GM21576 (cell line): ENCODE data around the gene EYA2.
"Not testable (repeated sequence)": the region's sequence is repeated elsewhere in the genome, so short reads cannot be mapped to it uniquely, and the experiment has no call there.

ENCODE experiments used
- ATAC-seq: cut with Tn5 transposase; IDR thresholded peaks from one replicate; pipeline ENCODE4 v1.9.1; 2021; ENCODE audit warnings: mild to moderate bottlenecking, moderate library complexity; ENCODE audit not compliant: unreplicated experiment

Gene EYA2

GRCh38 chr20:46951840-46952497, 57.3 kb downstream of the EYA2 start:
- ATAC-seq: no peak

DNA sequence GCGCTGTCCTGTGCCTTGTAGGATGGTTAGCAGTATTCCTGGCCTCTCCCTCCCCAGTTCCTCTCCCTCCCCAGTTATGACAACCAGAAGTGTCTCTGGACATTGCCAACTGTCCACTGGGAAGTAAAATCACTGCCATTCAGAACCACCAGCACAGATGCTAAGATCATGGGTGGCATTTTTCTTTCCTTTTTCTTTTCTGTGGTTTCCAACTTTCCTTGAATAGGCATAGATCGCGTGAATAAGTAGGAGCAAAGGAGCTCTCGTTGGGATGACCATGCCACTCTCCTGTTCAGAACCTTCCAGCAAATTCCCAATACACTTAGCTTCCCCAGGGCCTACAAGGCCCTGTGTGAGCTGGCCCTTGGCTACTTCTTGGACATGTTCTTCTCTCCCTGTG, 59.0 kb downstream of the EYA2 start:
- no peak for ATAC-seq

DNA sequence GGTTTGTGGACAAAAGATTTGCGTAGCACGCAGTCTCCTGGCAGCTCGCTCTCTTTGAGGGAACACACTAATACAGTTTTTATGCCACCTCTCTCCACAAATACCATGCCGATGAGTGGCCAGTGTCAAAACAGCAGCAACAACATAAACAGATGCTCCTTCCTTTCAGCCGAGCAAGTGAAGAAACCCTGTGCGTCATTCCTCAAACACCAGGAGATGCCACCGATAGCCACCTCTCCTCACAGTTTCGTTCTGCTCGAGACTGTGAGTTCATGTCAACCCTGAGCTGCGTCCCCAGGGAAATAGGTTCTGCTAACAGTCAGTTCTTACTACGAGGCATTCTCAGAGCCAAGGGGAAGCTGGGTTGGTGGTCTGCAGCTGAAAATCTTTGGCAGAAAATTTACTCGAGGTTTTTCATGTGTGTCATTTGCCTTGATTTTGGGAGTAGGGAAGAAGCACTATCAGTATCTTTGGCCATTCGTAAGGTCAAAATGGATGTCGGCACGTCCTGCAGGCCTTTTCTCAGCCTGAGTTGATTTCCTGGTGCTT, 59.9 kb downstream of the EYA2 start:
- no peak for ATAC-seq

- no peak for ATAC-seq
Observed at GRCh38 chr20:46955601-46956556, 61.2 kb downstream of the EYA2 start.

GRCh38 chr20:46959081-46959692, 64.5 kb downstream of the EYA2 start:
- ATAC-seq: no peak

DNA sequence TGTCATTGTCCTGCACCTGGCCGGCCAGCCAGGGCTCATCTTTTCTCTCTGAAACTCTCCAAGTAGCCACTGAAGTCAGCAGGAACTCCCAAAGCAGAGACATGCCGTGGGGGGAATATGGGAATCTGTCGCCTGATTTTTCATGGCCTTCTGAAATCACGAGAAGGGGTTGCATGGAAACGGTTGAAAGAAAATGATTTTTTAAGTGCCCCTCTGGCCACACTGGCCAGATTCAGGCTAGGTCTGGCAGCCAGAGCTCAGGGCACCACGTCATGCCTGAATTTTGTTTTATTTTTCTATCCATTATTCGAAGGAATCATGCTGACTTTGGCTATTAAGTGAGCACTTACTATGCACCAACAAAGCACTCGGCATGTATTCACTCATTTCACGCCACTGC, 65.2 kb downstream of the EYA2 start:
- no peak for ATAC-seq

- ATAC-seq: no peak
Observed at GRCh38 chr20:46960536-46960935, 65.9 kb downstream of the EYA2 start.

DNA sequence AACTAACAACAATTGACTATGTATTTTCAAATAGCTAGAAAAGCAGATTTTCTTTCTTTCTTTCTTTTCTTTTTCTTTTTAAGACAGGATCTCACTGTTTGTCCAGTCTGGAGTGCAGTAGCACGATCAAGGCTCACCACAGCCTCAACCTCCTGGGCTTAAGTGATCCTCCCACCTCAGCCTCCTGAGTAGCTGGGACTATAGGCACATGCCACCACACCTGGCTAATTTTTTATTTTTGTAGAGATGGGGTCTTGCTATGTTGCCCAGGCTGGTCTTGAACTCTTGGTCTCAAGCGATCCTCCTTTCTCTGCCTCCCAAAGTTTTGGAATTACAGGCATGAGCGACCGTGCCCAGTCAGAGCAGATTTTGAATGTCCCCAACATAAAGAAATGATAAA, 67.3 kb downstream of the EYA2 start:
- ATAC-seq: not testable (repeated sequence)

DNA sequence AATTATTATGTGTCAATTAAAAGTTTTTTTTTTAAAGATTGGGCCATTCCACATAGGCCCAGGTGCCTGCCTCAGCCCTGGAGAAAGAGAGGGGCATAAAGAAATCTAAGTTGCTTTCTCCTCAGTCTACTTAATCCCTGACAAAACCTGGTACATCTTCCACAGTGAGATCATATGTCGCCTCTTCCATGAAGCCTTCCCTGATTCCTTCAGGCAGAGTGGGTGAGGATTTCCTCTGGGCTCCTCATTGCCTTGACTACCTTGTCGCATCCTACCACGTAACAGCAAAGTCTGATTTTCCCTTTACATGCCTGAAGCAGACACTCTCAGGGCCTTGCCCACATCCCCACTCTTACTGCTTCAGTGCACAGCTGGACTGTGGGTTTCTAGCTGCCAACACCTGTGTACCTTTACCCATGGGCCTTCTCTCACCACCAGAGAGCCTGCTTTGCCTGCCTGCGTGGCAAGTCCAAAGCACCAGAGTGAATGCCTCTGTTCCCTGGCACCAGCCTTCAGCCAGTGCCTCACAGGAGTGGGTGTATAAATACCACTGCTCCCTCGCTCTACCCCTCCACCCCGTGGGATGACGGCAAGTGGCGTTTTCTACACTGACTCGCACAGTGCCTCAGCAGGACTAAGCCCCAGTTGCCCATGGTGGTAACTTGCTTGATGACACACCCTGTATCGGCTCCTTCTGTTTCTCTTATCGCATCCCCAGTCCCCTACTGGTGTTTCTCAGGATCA, 68.0 kb downstream of the EYA2 start:
- no peak for ATAC-seq

DNA sequence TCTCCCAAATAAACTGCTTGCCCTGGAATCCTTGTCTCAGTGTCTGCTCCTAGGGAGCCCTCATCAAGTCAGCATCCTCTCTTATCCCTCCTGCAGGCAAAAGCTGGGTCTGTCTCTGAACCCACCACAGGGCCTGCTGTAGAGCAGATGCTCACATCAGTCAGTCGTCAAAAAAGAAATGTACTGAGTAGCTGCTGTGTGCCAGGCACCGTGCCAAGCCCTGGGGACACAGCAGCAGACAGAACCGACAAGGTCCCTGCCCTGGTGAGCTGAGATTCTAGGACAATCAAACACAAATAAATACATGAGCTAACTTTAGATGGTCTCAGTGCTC, 68.5 kb downstream of the EYA2 start:
- no peak for ATAC-seq

DNA sequence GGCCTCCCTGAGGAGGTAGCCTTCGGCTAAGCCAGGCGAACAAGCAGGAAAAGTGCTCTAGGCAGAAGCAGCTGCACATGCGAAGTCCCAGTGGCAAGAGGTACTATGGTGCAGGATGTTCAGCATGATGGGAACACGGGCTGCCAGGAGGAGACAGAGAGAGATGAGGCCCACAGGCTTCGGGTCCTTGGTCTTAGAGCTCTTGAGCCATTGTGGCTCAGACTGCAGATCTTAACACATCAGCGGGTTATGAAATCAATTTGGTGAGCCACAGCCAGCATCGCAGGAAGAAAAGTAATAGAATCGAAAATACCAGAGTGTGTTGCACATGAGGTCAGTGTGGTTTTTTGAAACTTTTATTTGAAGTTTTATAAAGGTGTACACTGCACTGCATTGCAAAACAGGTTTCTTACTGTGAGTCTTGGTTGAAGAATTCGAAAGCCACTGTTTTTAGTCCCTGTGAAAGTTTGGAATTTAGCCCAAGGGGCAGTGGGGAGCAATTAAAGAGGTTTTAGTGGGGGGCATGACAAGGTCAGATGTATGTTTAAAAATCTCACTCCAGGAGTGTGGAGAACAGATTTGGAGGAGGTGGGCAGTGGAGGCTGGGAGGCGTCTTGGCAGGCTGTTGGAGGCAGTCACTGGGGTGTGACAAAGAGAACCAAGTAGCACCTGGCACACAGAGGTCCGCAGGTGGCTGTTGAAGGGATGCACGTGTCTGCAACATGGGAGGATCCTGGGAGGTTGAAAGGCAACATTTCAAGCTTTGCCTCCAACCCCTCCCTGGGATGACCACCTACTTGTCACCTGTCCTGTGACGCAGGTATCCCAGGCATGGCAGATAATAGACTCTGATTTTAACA, 69.3 kb downstream of the EYA2 start:
- ATAC-seq: no peak

DNA sequence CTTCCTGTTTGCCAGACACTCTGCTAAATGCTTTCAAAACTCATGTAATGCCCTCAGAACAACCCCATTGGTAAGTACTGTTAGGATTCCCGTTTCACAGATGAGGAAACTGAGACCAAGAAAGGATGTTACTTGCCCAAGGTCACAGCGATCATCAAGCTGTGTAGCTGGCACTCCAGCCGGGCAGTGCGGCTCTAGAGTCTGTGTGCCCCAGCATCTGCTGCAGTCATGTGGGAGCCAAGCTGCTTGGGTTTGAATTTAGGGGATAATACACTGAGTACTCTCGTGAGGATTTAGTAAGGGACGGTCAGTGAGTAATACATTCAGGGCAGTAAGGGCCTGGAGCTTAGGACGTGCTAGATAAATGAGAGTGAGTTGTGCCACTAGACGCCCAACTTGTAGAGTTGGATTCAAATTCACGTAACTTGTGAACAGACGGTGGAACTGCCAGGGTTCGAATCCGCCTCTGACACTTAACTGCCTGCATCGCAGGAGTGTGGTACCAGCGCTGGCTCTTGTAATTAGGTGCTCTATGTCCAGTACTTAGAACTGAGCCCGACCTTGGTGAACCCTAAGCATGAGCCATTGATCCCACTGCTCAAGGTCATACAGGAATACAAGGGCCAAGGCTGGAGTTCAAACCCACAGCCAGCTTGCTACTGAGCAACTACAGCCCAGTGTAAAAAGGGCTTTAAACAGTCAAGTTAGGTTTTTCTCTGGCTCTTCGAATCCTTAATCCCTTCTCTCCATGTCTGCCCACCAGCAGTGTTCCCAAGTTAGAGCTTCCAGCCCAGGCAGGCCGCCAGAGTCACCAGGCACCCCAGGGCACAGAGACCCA, 70.2 kb downstream of the EYA2 start:
- ATAC-seq: no peak

GRCh38 chr20:46965477-46965876, 70.8 kb downstream of the EYA2 start:
- ATAC-seq: no peak

- no peak for ATAC-seq
Observed at GRCh38 chr20:46967646-46968045, 73.0 kb downstream of the EYA2 start.

GRCh38 chr20:46970937-46971630, 76.4 kb downstream of the EYA2 start:
- no peak for ATAC-seq

DNA sequence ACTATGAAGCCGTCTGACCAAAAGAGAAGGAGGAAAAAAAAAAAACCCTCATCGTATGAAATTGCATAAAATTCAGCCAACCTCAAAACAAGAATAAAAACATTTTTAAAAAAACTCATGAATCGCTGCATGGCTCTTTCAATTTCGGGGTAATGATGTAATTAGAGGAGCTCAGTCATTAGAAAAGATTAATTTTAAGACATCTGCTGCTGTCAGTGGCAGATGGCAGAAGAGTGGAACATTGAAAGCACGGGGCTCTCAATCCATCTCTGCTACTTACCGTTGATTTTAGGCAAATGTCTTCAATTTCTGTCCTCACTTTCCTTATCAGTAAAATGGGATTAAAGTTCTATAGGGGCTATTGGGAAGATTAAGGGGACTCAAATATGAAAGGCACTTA, 79.1 kb downstream of the EYA2 start:
- no peak for ATAC-seq

GRCh38 chr20:46974669-46975434, 80.2 kb downstream of the EYA2 start:
- no peak for ATAC-seq

DNA sequence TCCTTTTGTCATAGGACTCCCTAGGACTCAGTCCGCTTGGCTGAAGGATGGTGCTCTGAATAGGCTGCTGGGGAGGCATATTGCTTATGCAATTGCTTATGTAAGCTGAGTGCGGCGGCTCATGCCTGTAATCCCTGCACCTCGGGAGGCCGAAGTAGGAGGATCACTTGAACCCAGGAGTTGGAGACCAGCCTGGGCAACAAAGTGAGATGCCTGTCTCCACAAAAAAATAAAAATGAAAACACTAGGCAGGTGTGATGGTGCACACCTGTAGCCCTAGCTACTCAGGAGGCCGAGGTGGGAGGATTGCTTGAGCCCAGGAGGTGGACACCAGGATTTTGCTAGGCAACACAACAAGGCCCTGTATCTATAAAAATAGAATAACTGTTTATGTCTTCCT, 81.3 kb downstream of the EYA2 start:
- no peak for ATAC-seq
